Left cardiac atrium (tissue), 4 donors: Measurements from ENCODE around the gene SIGLEC7. TPM values are rescaled to one million over a fixed set of nuclear protein-coding genes. Genes with fewer than 3 reads are reported as not detected.

Experiments used
- ATAC-seq, 2 donors: fragments of 200-7000 bp; cut with Tn5 transposase; one replicate each; pipeline ENCODE4 v1.9.1; 2020; ENCODE audit warnings: mild to moderate bottlenecking in 2 of 2, moderate library complexity in 2 of 2
- DNase-seq: peaks from one replicate; pipeline ENCODE4 v3.0.0-alpha.2; 2020
- intact Hi-C, 2 donors: fragments of 100-400 bp; cut with DNase I; formaldehyde crosslinking; loops; one replicate each; pipeline versions ENCODE4 v1.14.1 to v1.15.1; 2022 to 2023
- long read RNA-seq: library from polyadenylated mRNA; unstranded; transcript quantifications from one replicate; pipeline ENCODE4 v2.0.0, GENCODE V29; 2021
- total RNA-seq, 2 donors: library from RNA; stranded (reverse); fragmentation: NEBNext Ultra II Directional; extraction: Animal tissue kit (Norgen Biotek cat#: 25700); gene quantifications; one replicate each; pipeline ENCODE4 v1.2.1, GENCODE V29; 2021
- donor health status: DM: no; HTN: yes; CAD: no.
- donor health status: DM: no; HTN: yes; CAD: no; lungs with severe emphysema.
- donor health status: DM: yes; HTN: yes; CAD: no.
- donor health status: Dilated cardiomyopathy.

SIGLEC7 gene
- 1 to 10 TPM; 1.6 to 2.2 TPM for total RNA-seq
- long read RNA-seq: 0 reads

DNA sequence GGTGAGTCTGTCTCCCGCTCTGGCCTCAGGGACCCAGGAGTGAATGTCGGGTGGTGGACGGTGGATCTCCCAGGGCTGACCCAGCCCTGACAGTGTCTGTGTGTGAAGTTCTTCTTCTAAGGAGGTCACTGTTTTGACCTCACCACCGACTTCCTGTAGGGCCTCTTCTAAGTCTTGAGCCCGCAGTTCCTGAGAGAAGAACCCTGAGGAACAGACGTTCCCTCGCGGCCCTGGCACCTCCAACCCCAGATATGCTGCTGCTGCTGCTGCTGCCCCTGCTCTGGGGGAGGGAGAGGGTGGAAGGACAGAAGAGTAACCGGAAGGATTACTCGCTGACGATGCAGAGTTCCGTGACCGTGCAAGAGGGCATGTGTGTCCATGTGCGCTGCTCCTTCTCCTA, at the start of gene SIGLEC7:
Gene SIGLEC7 (plus strand): TSS at position 183 of the 400 bp plus-strand sequence. CDS start 69 bp downstream, at position 252.
- DNase-seq: peak; percentile 58
- ATAC-seq: peak in 1 of 2 donors; percentile 55
- intact Hi-C loops: no loop called here

DNA sequence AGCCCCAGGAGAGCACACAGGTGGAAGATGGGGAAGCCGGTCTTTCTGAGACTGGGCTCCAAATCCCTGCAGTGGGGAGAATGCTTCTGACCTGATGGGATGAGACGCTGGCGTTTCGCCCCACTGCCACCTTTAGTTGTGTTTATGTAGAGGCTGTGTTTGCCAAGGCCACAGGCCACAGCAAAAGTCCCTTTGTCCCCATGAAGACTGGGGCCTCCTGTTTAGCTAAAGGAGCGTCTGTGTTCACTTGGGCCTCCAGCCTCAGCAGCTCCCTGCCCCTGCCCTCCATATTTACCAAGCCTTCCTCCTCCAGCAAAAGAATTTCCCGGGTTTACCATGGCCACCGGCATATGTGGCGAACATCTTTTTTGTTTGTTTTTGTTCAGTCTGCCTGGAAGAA, 49.0 kb upstream of the SIGLEC7 start:
- ATAC-seq: no peak
- intact Hi-C loops: no loop called here
- no peak for DNase-seq

DNA sequence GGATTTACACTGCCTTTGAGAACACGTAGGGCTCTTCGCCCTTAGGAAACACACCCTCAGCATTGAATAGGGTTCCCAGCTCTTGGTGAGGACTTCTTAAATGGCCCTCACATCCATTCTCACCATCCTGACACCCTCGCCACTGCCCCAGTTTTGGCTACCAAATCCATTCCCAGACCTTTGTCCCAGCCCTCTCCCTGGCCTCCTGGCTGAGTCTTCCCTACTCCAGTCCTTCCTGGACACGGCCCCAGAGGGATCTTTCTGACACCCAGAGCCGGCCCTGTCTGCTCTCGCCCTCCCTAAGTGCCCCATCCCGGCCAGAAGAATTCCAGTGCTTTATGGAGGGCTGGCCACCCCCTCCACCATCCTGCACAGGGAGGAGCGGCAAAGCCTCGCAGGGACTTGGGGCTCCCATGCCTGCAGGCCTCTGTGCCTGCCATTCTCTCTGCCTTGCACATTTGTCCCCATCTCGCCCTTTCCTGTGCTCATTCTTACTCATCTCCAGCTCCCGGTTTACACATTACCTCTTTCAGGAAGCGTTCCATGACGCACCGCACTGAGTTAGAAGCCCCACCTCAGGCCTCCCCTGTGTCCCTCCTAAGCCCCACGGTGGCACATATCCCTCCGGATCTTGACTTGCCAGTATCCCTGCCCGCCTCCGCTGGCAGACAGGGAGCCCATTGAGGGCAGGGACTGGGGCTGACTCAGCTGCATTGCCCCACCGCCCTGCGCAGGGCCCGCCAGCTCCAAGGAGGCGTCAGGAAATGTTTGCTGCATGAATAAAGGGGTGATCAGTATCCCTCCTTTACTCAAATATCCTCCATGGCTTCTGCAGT, 48.4 kb upstream of the SIGLEC7 start:
- no peak for DNase-seq
- intact Hi-C loops: no loop called here
- ATAC-seq: no peak

DNA sequence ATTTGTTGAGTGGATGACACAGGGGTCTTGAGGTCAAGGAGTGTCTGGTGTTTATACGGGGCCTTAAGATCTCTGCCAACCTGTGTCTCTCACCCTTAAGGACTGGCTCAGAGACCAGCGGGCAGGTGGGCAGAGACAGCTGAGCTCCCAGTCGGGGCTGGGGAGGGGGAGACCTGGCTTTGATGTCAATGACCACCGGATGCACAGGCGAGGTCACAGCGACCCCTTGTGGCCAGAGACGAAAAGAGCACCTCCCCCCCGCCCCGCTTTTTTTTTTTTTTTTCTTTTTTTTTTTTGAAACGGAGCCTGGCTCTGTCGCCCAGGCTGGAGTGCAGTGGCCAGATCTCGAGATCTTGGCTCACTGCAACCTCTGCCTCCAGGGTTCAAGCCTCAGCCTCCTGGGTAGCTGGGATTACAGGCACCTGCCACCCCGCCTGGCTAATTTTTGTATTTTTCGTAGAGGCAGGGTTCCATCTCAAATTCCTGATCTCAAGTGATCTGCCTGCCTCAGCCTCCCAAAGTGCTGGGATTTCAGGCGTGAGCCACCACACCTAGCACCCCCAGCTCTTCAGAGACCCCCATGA, 47.3 kb upstream of the SIGLEC7 start:
- ATAC-seq: no peak
- intact Hi-C loops: loop anchor here (5.0 kb wide), 2 partner anchors 72 to 167 kb away; no protein-coding TSS in a partner anchor
- no peak for DNase-seq

DNA sequence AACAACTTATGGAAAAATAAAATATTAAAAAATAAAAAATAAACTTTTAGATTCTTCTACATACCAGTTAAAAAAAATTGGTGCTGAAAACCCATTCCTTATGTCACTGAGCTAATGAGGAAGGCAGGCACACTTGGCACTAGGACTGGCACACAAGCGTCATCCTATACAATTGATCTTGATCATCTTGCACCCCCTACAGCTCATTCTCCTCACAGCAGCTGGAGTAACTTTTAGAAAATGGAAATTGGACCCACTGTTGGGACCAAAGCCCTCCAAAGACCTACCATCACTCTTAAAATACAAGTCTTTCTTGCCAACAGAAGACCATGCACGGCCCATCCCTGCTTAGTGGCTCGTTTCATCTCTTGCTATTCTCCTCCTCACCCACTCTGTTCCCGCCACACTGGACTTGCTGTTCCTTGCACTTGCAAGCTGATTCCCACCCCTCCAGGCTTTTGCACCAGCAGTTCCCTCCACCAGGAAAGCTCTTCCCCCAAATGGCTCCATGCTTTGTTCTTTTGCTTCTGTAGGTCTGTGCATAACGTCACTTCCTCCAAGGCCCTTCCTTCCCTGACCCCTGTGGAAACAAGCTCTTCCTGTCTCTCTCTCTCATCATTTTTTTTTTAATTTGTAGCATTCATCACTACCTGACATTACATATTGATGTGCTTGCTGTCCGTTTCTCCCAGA, 45.5 kb upstream of the SIGLEC7 start:
- intact Hi-C loops: loop anchor here (1.0 to 5.0 kb wide), 3 partner anchors 74 to 169 kb away; no protein-coding TSS in a partner anchor
- ATAC-seq (no peak), DNase-seq (no peak)

DNA sequence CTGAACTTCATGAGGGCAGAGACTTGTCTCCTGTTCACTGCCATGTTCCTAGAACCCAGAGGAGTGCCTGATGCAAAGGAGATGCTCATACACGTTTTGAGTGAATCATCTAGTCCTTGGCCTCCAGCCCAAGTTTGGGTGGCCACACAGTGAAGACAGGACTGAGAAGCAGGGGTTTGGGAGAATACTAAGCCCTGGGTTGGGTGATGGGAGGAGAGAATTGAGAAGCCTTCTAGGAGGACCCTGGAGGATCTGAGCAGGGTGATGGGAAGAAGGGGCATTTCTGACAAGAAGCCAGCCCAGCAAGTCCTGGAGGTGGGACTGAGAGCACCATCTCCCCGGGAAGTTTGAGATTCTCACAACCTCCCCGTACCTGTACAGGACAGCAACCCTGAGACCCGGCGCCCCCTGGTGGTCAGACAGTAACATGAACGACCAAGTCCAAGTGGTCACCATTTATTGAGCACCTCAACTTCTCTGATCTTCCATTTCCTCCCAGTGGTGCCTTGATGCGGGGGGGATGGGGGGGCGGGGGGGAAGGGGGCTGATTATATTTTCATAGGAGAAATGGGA, 44.8 kb upstream of the SIGLEC7 start:
- ATAC-seq (peak; percentile 39 to 66), DNase-seq (peak; percentile 72)
- intact Hi-C loops: loop anchor here (5.0 kb wide), 2 partner anchors 75 to 170 kb away; no protein-coding TSS in a partner anchor

DNA sequence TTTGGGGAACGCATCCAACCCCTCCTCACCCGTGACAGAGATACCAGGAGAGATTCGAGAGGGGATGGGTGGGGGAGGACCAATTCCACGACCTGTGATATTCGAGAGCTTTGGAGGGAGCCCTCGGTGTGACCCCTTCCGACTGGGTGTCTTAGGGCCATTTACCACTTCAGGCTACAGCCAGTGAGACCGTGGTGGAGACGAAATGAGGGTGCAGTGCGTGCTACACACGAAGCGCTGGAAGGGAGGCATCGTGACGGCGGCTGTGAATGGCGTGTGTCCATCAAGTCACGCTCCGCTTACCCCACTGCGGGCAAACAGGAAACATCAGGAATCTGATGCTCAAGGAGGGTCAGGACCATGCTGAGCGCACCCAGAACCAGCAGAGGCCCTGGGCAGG, 44.3 kb upstream of the SIGLEC7 start:
- ATAC-seq: no peak
- intact Hi-C loops: loop anchor here (5.0 kb wide), 2 partner anchors 75 to 170 kb away; no protein-coding TSS in a partner anchor
- DNase-seq: no peak

DNA sequence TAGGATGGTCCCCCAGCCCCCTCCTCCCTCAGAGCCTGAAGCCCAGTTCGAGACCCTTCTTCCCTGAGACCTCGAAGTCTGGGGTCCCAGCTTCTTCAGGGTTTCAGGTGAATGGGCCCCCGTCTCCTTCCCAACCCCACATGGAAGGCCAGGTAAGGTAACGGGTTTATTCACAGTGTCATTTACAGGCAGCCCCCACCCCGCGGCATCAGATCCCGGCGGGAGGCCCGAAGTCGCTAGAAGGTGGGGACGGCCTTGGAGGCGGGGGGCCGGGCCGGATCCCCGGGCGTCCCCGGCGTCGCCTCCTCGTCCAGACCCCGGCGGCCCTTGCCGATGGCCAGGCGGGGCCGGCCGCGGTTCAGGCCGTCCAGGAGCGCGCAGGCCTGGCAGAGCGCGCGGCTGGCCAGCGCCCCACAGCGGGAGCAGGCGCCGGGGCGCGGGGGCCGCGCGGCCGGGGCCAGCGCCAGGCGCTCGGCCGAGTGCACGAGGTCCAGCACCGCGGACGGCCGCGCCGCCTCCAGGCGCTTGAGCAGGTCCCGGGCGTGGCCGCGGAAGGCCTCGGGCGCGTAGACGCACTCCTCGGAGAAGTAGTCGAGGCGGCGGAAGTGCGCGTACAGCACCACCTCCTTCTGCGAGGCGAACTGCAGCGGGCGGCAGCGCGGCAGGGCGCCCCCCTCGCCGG, 43.6 kb upstream of the SIGLEC7 start:
- peak; percentile 74 to 77 for ATAC-seq
- intact Hi-C loops: loop anchor here (5.0 kb wide), 2 partner anchors 76 to 171 kb away; no protein-coding TSS in a partner anchor
- peak; percentile 75 for DNase-seq

DNA sequence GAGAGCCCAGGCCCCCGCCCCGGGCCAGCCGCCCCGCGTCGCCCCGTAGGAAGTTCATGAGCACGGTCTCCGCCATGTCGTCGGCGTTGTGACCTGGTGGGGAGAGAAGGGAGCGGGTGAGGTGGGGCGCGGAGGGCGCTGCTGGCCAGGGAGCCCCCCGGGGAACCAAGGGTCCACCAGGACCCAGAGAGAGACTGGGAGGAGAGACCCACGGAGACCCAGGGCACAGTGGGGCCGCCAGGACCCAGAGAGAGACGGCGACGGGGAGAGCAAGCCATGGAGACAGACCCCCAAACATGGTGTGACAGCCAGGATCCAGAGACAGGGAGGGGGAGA, 43.1 kb upstream of the SIGLEC7 start:
- intact Hi-C loops: loop anchor here (5.0 kb wide), 2 partner anchors 77 to 172 kb away; no protein-coding TSS in a partner anchor
- no peak for DNase-seq
- no peak for ATAC-seq

DNA sequence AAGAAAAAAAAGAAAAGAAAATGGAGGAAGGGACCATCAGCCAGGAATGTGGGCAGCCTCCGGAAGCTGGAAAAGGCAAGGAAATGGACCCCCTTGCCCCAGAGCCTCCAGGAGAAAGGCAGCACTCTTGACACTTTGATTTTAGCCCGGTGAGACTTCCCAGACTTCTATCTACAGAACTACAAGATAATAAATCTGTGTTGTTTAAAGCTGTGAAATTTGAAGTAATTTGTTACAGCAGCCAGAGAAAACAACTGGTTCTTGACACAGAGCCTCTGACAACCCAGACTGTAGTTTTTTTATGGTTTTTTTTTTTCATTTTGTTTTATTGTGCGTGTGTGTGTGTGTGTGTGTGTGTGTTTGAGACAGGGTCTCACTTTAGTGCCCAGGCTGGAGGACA, 41.5 kb upstream of the SIGLEC7 start:
- intact Hi-C loops: no loop called here
- ATAC-seq (no peak), DNase-seq (no peak)

DNA sequence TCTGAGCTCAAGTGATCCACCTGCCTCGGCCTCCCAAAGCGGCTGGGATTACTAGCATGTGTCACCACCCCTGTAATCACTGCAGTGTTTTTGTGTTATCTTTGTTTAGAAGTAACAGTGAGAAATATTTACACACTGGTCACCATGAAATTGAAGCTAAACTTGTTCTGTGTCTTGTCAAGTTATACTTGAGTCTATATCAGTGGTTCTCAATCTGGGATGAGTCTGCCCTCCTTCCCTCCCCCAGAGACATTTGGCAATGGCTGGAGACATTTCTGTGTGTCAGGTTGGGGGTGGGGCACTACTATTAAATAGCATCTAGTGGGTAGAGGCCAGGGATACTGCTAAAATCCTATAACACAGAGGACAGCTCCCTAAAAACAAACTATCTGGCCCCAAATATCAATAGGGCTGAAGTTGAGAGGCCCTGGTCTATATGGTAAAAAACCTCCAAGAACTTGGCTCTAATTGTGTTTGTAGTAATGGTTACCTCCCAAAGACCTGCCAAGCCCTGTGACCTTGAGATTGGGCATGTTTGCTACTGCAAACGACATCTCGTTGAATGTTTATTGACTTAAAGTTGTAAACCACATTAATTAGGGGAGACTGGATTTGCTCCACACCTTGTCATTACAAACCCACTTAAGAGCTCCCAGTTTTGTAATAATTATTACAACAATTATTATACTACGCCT, 40.8 kb upstream of the SIGLEC7 start:
- ATAC-seq: peak in 1 of 2 donors; percentile 42
- intact Hi-C loops: no loop called here
- no peak for DNase-seq

DNA sequence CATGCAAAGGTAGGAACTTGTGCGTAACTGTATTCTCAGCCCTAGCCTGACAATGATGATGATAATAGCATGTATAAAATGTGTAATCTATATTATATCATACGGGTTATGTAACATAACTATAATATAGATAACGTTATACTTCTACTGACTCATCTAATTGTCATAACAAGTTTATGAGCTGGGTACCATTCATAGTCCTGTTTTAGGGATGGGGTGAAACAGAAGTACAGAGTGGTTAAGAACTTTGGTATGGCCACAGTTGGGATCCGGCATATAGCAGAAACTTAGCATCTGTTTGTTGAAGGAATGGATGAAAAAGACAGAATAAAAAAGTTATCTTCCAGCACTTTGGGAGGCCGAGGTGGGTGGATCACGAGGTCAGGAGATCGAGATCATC, 39.1 kb upstream of the SIGLEC7 start:
- intact Hi-C loops: no loop called here
- ATAC-seq: no peak

DNA sequence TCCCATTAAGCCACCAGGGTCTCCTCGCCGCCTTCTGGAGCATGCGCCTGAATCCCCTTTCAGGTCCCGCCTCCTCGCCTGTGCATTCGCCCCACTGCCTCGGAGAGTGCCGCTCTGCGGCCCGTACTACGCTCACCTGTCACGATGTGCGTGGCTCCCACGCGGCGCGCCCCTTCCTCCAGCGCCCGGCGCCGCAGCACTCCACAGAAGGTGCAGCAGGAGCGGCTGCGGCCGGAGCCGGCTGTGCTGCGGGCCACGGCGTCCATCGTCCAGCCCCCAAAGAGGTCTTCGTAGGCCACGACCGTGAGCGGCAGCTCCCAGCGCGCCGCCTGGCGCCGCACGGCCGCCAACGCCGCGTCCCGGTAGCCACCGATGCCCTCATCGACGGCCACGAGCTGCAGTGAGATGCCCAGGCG, 38.2 kb upstream of the SIGLEC7 start:
- intact Hi-C loops: no loop called here
- DNase-seq (no peak), ATAC-seq (no peak)

More for the DNA sequence above, 39.1 kb upstream of the SIGLEC7 start:
- DNase-seq: no peak

DNA sequence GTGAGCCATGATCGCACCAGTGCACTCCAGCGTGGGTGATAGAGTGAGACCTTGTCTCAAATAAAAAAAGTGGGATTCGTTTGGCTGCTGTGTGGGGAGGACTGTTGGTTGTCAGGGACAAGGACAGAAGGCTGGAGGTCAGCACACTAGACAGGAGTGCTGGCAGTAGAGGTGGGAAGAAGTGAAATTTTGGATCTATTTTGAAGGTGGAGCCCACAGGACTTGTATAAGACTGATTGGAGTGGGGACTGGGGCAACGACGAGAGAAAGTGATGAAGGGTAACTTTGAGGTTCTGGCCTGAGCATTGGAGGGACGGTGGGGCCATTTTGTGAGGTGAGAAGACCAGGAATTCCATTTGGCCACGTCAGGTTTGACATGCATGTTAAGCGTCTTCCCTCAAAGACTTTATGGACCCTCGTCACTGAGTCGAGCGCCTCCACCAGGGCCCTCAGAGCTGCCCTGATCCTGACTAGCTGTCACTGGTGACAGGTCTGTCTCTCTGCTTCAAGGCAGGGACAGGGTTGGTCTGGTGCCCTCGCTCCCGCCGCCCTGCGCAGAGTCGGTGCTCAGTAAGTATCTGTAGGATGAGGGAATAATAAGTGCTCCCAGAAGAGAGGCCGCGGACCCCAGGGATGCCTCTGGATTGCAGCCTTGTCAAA, 34.6 kb upstream of the SIGLEC7 start:
- ATAC-seq (peak in 1 of 2 donors; percentile 3), DNase-seq (no peak)
- intact Hi-C loops: no loop called here

DNA sequence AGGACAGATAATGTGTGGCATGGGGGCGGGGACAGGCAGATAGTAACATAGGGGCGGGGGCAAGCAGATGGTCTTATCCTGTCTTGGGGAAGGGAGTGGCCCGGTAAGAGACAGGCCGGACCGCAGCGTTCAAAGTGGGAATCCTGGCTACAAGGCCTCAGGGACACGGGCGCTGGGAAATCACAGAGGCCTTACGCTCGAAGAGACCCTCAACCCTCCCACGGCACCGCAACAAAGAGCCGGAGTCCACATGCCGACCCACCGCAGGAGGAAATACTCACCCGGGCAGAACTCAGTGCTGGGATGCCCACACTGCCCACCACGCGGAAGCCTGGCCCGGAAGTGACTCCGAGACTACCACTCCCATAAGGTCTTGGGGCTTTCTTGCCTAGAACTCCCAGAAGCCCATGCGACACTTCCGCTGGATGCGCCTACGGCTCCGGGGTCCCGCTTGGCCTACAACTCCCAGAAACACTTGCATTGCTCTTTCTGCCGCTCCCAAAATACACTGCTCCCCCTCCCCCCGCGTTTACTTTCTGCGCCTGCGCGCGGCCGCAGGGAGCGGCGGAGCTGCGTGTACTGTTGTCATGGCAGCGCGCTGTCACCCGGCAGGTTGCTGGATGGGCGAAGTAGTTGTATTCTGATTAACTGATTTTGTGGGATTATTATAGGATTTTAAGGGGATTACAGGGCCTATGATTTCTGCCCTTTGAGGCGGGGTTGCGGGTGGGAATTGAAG, 33.9 kb upstream of the SIGLEC7 start, which contains the start of gene CTU1:
Gene CTU1 (minus strand): TSS at position 344 of the 739 bp plus-strand sequence. CDS start 3,840 bp downstream, outside the sequence.
- intact Hi-C loops: no loop called here
- ATAC-seq (peak; percentile 99), DNase-seq (peak; percentile 99)

DNA sequence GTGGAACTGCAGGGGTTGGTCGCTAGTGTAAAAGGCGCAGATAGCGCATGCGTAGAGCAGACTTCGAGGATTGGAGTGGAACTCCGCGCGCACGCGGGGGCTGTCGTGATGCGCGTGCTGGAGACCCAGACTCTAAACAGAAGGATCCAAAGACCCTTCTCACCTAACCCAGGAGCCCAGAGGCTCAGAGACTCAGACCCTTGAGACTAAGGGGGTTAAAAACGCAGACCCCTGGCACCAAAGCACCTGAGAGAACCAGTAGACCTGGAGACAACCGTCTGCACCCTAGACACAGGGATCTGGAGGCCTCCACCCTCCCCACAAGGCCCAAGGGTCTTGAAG, 33.3 kb upstream of the SIGLEC7 start:
- intact Hi-C loops: no loop called here
- DNase-seq (no peak), ATAC-seq (peak; percentile 58 to 67)

DNA sequence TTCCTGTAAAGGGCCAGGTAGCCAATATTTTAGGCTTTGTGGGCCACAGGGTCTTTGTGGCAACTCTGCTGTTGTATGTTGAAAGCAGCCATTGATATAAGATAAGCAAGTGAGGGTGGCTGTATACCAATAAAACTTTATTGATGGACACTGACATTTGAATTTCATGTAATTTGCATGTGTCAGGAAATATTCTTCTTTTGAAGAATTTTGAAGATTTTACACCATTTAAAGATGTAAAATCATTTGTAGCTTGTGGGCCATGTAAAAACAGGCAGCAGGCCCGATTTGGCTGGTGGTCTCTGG, 31.5 kb upstream of the SIGLEC7 start:
- no peak for DNase-seq
- intact Hi-C loops: no loop called here

More for the DNA sequence above, 31.5 kb upstream of the SIGLEC7 start:
- ATAC-seq: no peak
